NCI-H460 (cell line): ENCODE measurements around the gene TBL1XR1. TPM values are rescaled to one million over a fixed set of nuclear protein-coding genes. Genes with fewer than 3 reads are reported as not detected.
"Not testable (repeated sequence)": the region's sequence is repeated elsewhere in the genome, so short reads cannot be mapped to it uniquely, and the experiment has no call there.

Experiments
- DNase-seq: peaks from one replicate; pipeline ENCODE4 v3.0.0-alpha.2; 2016; ENCODE audit warnings: low read depth; ENCODE audit errors: extremely low read depth
- total RNA-seq: library from RNA; depleted of rRNA; stranded (reverse); fragments of >200 nt; shearing (Covaris generic); gene quantifications from 2 replicates; pipeline ENCODE4 v1.2.3, GENCODE V29; 2014

TBL1XR1 gene
- total RNA-seq, 1 experiment from 2014 or later = 90.5 TPM

GRCh38 chr3:177185035-177185574 is 12.2 kb downstream of the TBL1XR1 start:
- DNase-seq = no peak

GRCh38 chr3:177184602-177185001 is 12.7 kb downstream of the TBL1XR1 start:
- not testable (repeated sequence) for DNase-seq

- DNase-seq = no peak
These were observed 14.9 kb downstream of the TBL1XR1 start for GRCh38 chr3:177182352-177182751.

GRCh38 chr3:177181418-177181817 is 15.9 kb downstream of the TBL1XR1 start:
- no peak for DNase-seq

- DNase-seq = no peak
These were observed 16.8 kb downstream of the TBL1XR1 start for GRCh38 chr3:177180506-177180905.

GRCh38 chr3:177179281-177180067 is 17.8 kb downstream of the TBL1XR1 start:
- DNase-seq = no peak

GRCh38 chr3:177177749-177178221 is 19.5 kb downstream of the TBL1XR1 start:
- DNase-seq = no peak

- DNase-seq = no peak
These were observed 22.6 kb downstream of the TBL1XR1 start for GRCh38 chr3:177174607-177175170.

- DNase-seq = no peak
These were observed 27.2 kb downstream of the TBL1XR1 start for GRCh38 chr3:177169936-177170722.

GRCh38 chr3:177168431-177168830 is 28.9 kb downstream of the TBL1XR1 start:
- no peak for DNase-seq

GRCh38 chr3:177162742-177163141 is 34.5 kb downstream of the TBL1XR1 start:
- no peak for DNase-seq

- not testable (repeated sequence) for DNase-seq
These were observed 35.7 kb downstream of the TBL1XR1 start for GRCh38 chr3:177161603-177162002.

- no peak for DNase-seq
These were observed 38.8 kb downstream of the TBL1XR1 start for GRCh38 chr3:177158461-177158860.

- DNase-seq = no peak
These were observed 39.8 kb downstream of the TBL1XR1 start for GRCh38 chr3:177157492-177157891.

- no peak for DNase-seq
These were observed 42.5 kb downstream of the TBL1XR1 start for GRCh38 chr3:177154733-177155132.

- DNase-seq = no peak
These were observed 46.2 kb downstream of the TBL1XR1 start for GRCh38 chr3:177150970-177151627.

- no peak for DNase-seq
These were observed 46.9 kb downstream of the TBL1XR1 start for GRCh38 chr3:177150218-177150916.

GRCh38 chr3:177149106-177149505 is 48.2 kb downstream of the TBL1XR1 start:
- DNase-seq = no peak

- no peak for DNase-seq
These were observed 49.5 kb downstream of the TBL1XR1 start for GRCh38 chr3:177147790-177148189.

GRCh38 chr3:177146646-177147045 is 50.6 kb downstream of the TBL1XR1 start:
- no peak for DNase-seq
